HG03521 (cell line): ENCODE results near the gene COL5A1.

ENCODE experiments used
- ATAC-seq: cut with Tn5 transposase; IDR thresholded peaks from one replicate; pipeline ENCODE4 v1.9.1; 2021; ENCODE audit warnings: mild to moderate bottlenecking, moderate library complexity; ENCODE audit not compliant: unreplicated experiment

Gene COL5A1

DNA sequence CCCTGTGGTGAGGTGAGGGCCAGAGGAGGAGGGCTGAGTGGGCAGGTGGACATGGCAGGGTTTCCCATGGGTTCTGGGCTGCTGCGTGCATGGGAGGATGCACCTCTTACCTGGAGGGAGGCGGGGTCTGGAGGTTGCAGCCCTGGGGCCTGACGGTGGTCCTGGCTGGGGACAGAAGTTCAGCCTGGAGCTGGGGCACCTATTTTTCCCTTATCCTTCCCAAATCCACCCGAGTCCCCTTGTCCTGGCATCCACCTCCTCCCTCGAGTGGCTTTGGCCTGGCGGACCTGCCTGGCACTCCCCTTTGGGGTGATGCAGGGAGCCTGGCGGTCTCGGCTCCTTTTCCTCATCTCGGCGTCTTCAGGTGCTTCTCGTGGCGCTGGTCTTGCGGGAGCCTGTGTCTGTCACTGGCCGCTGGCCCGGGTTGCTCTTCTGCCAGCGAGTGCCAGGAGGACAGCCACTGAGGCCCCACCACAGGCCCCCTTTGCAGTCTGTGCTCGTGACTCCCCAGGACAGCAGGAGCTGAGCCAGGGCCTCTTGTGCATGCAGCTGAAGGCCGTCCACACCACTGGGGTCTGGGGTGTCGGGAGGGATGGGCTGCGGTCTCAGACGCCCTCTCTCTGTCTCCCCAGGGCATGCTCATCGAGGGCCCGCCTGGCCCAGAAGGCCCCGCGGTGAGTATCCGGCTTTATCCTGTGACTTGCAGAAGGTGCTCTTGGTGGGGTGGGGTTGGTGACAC is 96.4 kb downstream of the COL5A1 start:
- no peak for ATAC-seq

DNA sequence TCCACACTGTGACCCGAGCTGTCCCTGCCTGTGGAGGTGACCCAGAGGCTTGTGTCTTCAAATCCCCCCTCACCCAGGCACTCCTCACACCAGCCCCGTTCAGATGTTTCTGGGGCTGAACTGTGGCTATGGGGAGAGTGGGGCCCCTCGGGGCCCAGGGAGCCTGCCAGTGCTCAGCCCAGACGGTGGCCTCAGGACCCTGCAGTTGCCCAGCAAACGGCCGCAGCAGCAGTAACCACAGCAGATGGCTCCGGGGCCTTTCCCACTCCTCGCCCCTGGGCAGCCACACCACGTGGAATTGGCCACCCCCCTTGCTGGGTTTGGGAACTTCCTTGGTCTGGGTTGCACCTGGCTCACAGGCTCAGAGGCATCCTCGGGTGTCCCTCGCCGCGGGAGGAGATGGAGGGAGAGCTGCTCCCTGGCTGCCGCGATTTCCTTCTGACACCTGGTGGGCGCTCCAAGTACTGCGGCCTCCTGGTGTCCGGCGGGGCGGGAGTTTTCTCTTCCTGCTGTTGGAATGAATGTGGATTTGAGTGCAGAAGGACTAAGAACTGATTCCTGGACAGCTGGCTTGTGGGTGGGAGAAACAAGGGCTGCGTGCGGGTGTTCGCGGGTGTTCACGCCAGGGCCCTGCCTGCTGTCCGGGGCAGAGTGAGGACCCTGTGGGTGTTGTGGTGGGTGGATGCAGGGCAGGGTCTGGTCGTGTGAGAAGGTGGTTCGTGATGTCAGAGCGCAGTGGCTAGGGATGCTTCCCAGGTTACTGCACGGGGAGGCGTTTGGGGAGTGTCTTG is 97.5 kb downstream of the COL5A1 start:
- no peak for ATAC-seq

DNA sequence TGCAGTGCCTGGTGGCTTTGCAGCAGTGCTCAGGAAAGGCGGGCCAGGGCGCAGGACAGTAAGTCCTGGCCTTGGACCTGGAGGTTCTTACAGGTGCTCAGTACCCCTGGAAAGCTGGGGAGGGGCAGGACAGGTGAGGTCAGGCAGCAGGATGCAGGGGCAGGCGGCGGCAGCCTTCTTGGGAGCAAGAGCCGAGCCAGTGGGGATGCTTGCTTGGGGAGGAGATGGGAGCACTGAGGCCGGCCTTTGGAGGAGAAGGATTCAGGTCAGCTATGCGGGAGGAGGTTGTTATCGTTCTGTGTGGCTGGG is 98.0 kb downstream of the COL5A1 start:
- no peak for ATAC-seq

DNA sequence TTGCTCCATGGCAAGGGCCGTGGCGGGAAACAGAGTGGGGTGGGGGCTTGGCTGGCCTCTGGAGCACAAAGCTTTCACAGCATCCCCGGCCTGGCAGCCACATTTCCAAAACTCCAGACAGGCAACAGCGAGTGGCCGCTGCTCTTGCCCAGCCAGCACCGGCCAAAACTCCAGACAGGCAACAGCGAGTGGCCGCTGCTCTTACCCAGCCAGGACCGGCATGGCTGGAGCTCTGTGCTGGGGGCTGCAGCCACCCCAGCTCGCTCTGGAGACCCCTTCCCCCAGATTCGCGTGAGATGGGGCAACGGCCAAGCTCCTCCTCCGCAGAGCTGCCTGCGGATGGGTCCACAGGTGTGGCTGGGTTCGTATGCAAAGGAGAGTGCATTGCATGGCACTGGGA is 98.5 kb downstream of the COL5A1 start:
- no peak for ATAC-seq

DNA sequence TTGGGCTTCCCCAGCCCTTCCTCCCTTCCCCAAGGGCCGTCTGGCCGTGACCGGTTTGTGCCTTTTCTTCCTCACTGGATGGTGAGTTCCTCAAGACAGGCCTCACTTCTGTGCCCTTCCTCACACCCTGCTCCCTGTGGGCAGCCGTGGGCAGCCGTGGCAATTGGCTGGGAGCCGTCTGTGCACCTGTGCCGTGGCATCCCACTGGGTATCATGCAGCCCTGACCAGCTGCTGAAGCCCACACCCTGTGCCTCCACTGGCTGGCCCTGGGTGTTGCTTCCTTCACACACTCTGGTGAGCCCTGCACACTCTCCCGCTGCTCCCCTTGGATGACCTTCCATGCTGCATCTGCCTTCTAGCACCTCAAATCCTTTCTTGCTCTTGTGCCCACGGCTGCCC is 100.2 kb downstream of the COL5A1 start:
- no peak for ATAC-seq

DNA sequence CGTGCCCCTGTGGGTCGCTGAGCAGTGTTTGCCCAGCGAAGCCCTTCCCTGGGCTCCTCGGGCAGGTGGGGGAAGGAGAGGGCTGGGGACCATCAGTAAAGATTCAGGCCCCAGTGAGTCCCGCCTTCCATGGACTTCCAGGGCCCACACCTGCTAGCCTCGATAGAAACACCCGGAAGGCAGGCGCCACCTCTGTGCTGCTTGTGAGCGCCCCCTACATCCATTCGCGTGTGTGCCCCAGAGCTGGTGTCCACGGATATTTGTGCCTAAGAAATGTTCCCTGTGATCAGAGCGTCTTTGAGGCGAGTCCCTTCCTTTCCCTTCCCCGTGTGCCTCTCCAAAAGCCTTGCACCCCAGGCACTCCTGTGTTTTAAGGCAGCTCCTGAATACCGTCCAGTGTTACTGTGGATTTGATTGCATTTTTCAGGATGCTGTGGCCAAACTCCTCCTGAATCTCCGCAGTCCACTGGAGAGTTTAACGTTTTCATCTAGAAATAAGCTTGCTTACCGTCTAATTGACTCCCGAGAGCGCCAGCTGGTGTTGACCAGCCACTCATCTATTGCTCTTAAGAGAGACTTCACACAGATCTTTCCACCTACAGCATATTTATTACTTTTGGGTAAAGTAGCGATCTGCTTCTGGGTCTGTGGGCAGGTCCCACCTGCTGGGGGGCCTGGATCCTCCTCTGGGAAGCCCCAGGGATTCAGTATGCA is 101.4 kb downstream of the COL5A1 start:
- ATAC-seq: no peak

DNA sequence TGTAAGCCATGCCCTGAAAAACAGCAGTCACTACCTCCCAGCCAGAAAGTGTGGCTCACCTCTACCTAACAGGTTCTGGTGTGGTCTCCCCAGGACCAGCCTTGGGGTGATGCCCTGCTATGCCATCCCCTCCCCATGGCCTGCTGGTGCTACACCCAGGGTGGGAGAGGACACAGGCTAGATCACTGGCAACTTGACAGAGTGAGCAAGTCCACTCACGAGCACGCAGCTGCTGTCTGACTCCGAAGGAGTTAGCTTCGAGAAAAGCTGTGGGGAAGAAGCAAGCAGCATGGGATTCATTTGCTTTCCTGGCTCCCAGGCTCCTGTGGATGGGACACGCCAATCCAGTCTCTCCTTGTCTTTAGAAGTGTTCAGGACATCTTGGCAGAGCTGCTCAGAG is 102.2 kb downstream of the COL5A1 start:
- ATAC-seq: no peak

DNA sequence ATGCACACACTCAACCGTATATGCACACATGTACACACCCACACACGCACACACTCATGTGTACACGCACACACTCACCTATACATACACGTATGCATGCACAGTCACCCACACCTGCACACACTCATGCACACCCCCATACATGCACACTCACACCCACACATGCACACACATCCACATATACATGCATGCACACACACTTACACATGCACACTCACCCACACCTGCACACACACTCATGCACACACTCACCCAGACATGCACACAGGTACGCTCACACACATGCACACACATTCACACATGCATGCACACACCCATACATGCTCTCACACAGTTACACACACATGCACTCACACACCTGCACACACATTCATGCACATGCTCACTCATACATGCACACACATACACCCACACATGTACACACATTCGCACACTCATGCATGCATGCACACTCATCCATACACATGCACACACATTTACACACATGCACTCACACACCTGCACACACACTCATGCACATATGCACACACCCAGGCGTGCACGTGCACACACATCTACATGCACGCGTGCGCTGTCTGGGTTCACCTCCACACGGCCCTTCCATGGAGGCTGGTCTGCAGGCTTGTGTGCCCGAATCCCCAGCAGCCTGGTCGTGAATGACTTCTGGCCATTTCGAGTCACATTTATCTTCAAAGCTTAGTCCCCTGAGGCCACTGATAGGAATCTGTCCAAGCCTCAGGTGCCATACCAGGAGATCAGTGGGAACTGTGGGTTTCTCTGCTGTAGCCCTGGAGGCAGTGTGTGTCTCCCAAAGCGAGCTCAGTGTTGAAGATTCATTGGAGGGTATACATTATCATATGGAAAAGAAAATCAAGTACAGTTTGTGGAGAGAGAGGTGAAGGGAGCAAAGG is 103.0 kb downstream of the COL5A1 start:
- ATAC-seq: no peak

DNA sequence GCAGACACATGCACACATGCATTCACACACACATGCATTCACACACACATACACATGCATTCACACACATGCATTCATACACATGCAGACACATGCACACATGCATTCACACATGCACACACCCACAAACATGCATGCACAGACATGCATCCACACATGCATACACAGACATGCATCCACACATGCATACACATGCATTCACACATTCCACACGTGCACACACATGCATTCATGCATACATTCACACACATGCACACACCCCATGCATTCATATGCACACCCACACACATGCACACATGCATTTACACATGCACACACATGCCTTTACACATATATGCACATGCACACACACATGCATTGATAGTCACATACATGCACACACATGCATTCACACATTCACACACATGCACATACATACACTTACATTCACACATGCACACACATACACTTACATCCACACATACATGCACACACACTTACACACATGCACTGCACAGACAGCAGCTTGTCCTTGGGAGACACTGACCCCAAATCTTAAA is 106.4 kb downstream of the COL5A1 start:
- no peak for ATAC-seq

DNA sequence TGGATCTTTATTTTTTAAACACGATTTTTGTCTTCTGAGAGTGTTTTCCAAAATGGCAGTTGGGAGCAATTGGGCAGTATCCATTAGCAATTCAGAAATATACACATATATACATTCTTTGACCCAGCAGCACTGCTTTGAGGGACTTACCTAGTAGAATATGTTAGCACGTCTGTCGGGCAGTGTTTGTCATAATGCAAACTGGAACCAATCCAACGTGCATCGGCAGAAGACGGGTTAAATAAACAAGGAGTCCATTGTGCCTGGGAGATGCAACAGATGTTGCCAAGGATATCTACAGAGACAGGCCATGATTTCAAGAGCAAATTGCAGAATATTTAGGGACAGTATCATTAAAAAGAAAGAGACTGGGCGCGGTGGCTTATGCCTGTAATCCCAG is 107.0 kb downstream of the COL5A1 start:
- no peak for ATAC-seq

DNA sequence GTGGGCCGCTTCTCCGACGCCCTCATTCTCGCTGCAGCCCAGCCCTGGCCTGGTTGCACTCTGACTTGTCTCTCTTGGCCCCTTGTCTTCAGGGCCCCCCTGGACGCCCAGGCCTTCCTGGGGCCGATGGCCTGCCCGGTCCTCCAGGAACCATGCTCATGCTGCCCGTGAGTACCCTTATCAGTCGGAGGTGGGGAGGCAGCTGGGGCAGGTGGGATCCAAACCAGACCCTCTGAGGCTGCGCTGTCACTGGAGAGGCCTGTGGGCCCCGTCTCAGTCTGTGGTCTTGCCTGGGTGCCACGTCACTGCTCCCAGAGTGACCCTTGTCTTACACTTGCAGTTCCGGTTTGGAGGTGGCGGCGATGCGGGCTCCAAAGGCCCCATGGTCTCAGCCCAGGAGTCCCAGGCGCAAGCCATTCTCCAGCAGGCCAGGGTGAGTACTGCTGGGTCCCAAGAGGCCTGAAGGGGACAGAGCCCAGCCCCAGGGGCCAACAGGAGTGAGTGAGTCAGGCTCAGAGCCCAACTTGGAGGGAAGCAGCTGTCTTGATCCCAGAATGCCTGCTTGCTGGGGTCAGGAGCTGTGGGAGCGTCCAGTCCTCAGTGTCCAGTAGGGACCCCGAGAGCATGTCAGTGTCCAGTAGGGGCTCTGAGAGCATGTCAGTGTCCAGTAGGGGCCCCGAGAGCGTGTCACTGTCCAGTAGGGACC is 109.0 kb downstream of the COL5A1 start:
- no peak for ATAC-seq

DNA sequence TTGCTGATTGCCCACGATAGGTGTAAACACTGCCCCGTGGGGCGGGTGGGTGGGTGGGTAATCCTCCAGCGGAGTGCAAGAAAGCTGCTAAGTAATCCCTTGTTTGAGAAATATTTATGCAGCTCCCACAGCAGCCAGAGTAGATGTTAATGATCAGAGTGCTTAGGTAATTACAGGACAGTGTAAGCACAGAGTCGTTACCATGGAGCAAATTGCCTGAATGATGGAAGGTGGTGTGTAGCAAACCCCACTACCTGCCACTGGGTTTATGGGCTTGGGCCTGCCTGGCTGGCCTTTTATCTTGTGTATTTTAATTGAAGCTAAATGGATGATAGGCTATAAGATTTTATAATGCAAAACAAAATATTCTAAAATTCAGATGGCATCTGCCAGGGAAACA is 110.0 kb downstream of the COL5A1 start:
- no peak for ATAC-seq

DNA sequence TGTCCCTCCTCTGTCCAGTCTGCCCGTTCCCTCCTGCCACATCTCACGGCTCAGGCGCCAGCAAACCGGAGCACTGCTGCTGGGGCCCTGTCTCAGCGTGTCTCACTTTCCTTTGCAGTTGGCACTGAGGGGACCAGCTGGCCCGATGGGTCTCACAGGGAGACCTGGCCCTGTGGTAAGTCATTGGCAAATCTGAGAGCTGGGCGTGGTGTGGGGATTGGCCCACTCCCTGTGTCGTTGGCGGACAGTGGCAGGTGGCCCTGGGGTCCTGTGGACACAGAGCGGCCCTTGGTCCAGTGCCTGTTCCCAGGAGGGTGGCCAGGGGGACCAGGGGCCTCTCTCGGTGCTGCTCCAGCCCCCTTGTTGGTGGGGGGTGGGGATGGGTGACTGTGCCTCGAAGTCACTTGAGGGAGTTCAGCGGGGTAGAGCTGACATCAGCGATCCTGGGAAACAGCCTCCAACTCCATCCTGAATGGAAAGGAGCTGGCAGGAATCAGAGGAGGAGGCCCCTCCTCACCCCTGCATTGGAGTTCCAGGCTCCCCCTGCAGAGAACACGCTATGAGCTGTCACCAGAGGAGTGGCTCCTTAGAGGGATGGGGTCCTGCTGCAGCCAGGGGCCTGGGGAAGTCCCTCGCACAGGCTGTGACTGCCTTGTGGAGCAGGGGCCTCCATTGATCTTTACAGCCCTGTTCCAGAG is 111.0 kb downstream of the COL5A1 start:
- no peak for ATAC-seq

DNA sequence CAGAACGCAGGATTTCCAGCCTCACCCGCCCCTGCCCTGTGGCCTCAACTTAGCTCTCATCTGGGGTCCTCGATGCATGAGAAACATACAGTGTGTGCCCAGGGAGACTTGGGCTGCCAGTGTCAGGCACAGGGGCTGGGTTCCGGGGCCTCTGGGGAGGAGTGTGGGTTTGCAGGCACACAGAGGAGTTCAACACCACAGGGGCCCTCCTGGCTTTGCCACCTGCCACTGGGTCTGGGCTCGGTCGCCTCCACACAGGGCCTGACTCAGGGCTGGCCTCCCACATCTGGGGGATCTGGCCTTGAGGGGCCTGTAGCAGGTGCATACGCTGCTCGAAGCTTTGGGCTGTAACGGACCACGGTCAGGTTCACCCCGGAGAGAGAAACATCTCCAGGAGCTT is 111.6 kb downstream of the COL5A1 start:
- ATAC-seq: no peak

DNA sequence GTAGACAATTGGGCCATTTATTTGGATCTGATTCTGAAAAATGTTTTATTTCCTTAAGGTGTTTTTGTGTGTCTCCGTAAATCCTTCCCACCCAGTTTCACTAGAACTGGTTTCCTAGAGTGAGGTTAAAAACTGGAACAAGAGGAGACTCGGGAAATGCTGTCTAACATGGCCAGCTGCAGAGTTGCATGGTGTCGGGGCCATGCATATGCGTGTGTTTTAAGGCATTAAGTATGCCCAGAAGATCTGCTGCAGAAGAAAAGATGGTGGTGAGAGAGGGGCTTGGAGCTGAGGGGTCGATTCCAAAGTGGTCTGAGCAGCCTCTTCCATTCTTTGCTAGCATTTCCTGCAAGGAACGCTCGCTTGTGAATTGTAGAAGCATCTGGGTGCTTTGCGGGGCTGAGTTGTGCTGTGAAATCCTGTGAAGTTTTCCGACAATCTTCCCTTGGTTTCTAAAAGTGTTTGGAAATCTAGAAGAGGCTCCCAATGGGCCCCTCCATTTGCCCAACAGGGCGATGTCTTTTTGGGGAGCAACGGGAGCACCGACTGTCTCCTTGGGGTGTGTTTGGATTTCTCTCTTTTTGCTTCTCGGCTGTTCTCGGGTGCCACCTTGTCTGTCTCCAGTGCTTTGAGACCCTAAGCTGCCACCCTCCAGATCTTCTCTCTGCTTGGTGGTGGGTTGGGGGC is 113.8 kb downstream of the COL5A1 start:
- ATAC-seq: no peak

DNA sequence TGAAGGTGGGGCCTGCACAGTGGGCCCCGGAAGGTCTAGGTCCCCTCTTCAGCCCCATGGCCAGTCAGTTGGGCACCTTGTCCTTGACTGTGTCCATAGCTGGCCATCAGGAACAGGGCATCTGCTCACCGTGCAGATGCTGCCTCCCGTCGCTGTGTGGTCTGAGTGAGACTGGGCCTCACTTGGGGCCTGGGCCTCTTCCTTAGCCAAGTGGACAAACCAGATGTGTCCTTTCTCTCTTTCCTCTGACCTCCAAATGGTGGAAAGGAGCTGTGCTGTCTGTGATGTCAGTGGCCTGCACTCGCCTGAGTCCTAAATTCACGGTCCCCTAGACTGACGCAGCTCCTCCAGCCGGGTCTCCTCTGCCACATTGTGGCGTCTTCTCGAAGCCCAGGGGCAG is 114.5 kb downstream of the COL5A1 start:
- no peak for ATAC-seq

DNA sequence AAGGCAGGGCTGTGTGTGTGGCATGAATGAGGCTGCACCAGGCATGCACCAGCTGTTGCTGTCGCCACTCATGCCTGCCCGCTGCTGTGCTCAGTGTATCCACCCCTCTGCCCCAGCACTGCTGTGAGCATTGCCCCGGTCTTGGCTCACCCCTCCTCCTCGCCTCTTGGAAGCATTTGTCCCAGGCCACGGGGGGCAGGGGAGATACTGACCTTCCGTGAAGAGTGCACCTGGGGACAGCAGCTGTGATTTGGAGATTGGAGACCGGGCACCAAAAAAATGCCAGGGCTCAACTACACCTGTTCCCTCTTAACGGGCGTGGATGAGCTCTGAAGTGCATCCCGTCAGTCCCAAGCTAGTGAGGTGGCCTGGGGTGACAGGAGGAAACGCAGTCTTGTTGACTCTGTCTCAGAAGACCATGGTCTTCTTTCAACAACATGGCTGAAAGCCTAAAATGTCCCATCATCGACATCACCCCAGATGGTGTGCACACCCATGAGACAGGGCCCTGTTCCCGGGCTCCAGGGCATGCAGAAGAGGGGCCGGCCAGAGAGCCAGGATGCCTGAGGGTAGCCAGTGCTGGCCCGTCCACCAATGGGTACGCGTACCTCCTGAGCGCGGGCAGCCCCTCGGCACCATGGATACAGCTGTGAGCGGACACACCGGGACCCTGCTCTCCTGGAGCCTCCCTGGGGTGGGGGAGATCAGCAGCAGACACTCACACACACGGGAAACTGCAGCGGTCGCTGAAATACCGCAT is 115.8 kb downstream of the COL5A1 start:
- no peak for ATAC-seq

DNA sequence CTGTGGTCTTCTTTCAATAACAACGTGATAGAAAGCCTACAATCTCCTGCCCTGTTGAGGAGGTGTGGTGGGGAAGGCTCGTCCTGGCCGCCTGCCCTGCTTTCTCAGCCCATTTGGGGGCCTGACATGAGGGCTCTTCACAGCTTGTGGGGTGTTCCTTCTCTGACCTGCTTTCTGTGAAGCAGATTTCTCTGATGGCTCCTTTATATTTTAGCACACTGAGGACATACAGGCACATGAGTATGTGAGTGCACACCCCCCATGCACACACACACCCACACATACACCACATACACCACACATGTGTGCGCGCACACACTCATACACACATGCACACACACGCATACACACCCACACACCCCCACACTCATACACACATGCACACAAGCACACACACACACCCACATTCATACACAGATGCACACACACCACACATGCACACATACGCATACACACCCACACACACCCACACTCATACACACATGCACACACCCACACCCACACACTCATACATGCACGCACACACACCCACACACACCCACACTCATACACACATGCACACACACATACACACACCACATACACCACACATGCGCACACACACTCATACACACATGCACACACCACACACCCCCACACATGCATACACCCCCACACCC is 117.5 kb downstream of the COL5A1 start:
- no peak for ATAC-seq
